H9 (cell line): ENCODE data around the gene SCN7A. TPM values are rescaled to one million over a fixed set of nuclear protein-coding genes. Genes with fewer than 3 reads are reported as not detected.

Experiments
- DNase-seq: peaks from one replicate; pipeline ENCODE4 v3.0.0-alpha.2; 2017
- H2AFZ ChIP-seq: one replicate; pipeline ENCODE4 v1.6.1; 2013; ENCODE audit warnings: mild to moderate bottlenecking, low read length, control low read depth, moderate library complexity
- H2AK5ac ChIP-seq: 2 replicates; pipeline ENCODE4 v1.6.1; 2013; ENCODE audit warnings: low read length, control low read depth, mixed read lengths; ENCODE audit not compliant: insufficient read length
- H2BK120ac ChIP-seq: one replicate; pipeline ENCODE4 v1.6.1; 2013; ENCODE audit warnings: low read depth, mild to moderate bottlenecking, low read length, control low read depth, inconsistent platforms; ENCODE audit not compliant: poor library complexity, severe bottlenecking
- H2BK12ac ChIP-seq: 2 replicates; pipeline ENCODE4 v1.6.1; 2013; ENCODE audit warnings: low read length, control low read depth, mixed read lengths, low read depth; ENCODE audit not compliant: insufficient read length
- H2BK15ac ChIP-seq: 2 replicates; pipeline ENCODE4 v1.6.1; 2013; ENCODE audit warnings: low read depth, low read length, control low read depth
- H2BK20ac ChIP-seq: one replicate; pipeline ENCODE4 v1.6.1; 2013; ENCODE audit warnings: low read depth, mild to moderate bottlenecking, low read length, control low read depth, inconsistent platforms; ENCODE audit not compliant: poor library complexity, severe bottlenecking
- H2BK5ac ChIP-seq: 2 replicates; pipeline ENCODE4 v1.6.1; 2013; ENCODE audit warnings: low read length, control low read depth, mixed read lengths; ENCODE audit not compliant: insufficient read length
- H3K14ac ChIP-seq: 2 replicates; pipeline ENCODE4 v1.6.1; 2013; ENCODE audit warnings: low read length, control low read depth; ENCODE audit not compliant: insufficient read depth
- H3K18ac ChIP-seq: 2 replicates; pipeline ENCODE4 v1.6.1; 2013; ENCODE audit warnings: low read depth, mild to moderate bottlenecking, mixed read lengths, low read length, control low read depth; ENCODE audit not compliant: insufficient read length
- H3K23ac ChIP-seq: 2 replicates; pipeline ENCODE4 v1.6.1; 2013; ENCODE audit warnings: low read length, control low read depth, mixed read lengths, low read depth; ENCODE audit not compliant: insufficient read length
- H3K23me2 ChIP-seq: 2 replicates; pipeline ENCODE4 v1.6.1; 2013; ENCODE audit warnings: low read depth, mild to moderate bottlenecking, mixed read lengths, low read length, control low read depth; ENCODE audit not compliant: insufficient read length, poor library complexity, severe bottlenecking
- H3K27ac ChIP-seq: 2 replicates; pipeline ENCODE4 v1.5.1; 2013; ENCODE audit warnings: low read length, control low read depth, mixed read lengths, low read depth; ENCODE audit not compliant: insufficient read length
- H3K27me3 ChIP-seq: 2 replicates; pipeline ENCODE4 v1.6.1; 2013; ENCODE audit warnings: low read length, control low read depth, inconsistent platforms; ENCODE audit not compliant: insufficient read depth
- H3K4ac ChIP-seq: 2 replicates; pipeline ENCODE4 v1.6.1; 2013; ENCODE audit warnings: low read depth, mild to moderate bottlenecking, control low read depth, inconsistent platforms, low read length, moderate library complexity
- H3K4me1 ChIP-seq: 2 replicates; pipeline ENCODE4 v1.6.1; 2013; ENCODE audit warnings: low read length, control low read depth, inconsistent platforms; ENCODE audit not compliant: insufficient read depth
- H3K4me2 ChIP-seq: 2 replicates; pipeline ENCODE4 v1.6.1; 2013; ENCODE audit warnings: low read length, control low read depth, mixed read lengths; ENCODE audit not compliant: insufficient read length, insufficient read depth
- H3K56ac ChIP-seq: 2 replicates; pipeline ENCODE4 v1.6.1; 2013; ENCODE audit warnings: low read depth, mild to moderate bottlenecking, mixed read lengths, low read length, control low read depth; ENCODE audit not compliant: insufficient read length
- H3K79me1 ChIP-seq: 2 replicates; pipeline ENCODE4 v1.6.1; 2013; ENCODE audit warnings: low read depth, mild to moderate bottlenecking, moderate library complexity, low read length, control low read depth, inconsistent platforms; ENCODE audit not compliant: insufficient read depth, poor library complexity, severe bottlenecking
- H3K79me2 ChIP-seq: 2 replicates; pipeline ENCODE4 v1.6.1; 2013; ENCODE audit warnings: low read length, control low read depth, inconsistent platforms; ENCODE audit not compliant: insufficient read depth
- H3K9ac ChIP-seq: 2 replicates; pipeline ENCODE4 v1.6.1; 2013; ENCODE audit warnings: low read length, control low read depth, mixed read lengths; ENCODE audit not compliant: insufficient read length; ENCODE audit errors: extremely low read depth
- H3K9me3 ChIP-seq: one replicate; pipeline ENCODE4 v1.6.1; 2013; ENCODE audit warnings: low read depth, low read length, inconsistent platforms; ENCODE audit not compliant: control insufficient read depth
- H3T11ph ChIP-seq: one replicate; pipeline ENCODE4 v1.6.1; 2013; ENCODE audit warnings: mild to moderate bottlenecking, low read length, control low read depth, inconsistent platforms
- H4K20me1 ChIP-seq: one replicate; pipeline ENCODE4 v1.6.1; 2013; ENCODE audit not compliant: control insufficient read depth, insufficient read length, insufficient read depth
- H4K5ac ChIP-seq: 2 replicates; pipeline ENCODE4 v1.6.1; 2013; ENCODE audit warnings: low read depth, mild to moderate bottlenecking, mixed read lengths, low read length, control low read depth; ENCODE audit not compliant: insufficient read length
- H4K8ac ChIP-seq: replicated peaks from 2 replicates; pipeline ENCODE4 v1.6.1; 2013; ENCODE audit warnings: low read length, control low read depth, mixed read lengths, low read depth; ENCODE audit not compliant: insufficient read length
- H4K91ac ChIP-seq: 2 replicates; pipeline ENCODE4 v1.6.1; 2013; ENCODE audit warnings: low read depth, mild to moderate bottlenecking, moderate library complexity, mixed read lengths, low read length, control low read depth; ENCODE audit not compliant: insufficient read length
- H3K27ac Mint-ChIP-seq, 3 experiments: 2 replicates in 2 of 3; 3 replicates in 1 of 3; pipeline ENCODE4 v1.8.0; 2020 to 2021; ENCODE audit warnings: mixed read lengths in 3 of 3, mild to moderate bottlenecking in 1 of 3, moderate library complexity in 1 of 3
- H3K27me3 Mint-ChIP-seq: 2 replicates; pipeline ENCODE4 v1.8.0; 2021; ENCODE audit warnings: low read depth, mild to moderate bottlenecking, moderate library complexity, mixed read lengths
- H3K36me3 Mint-ChIP-seq, 3 experiments: 2 replicates in 2 of 3; 3 replicates in 1 of 3; pipeline ENCODE4 v1.8.0; 2020 to 2021; ENCODE audit warnings: low read depth in 3 of 3, mixed read lengths in 3 of 3; ENCODE audit not compliant: insufficient read depth in 1 of 3
- H3K4me1 Mint-ChIP-seq, 2 experiments: 2 replicates each; pipeline ENCODE4 v1.8.0; 2020; ENCODE audit warnings: mixed read lengths in 2 of 2
- H3K4me3 Mint-ChIP-seq, 2 experiments: 2 replicates in 1 of 2; 3 replicates in 1 of 2; pipeline ENCODE4 v1.8.0; 2020 to 2021; ENCODE audit warnings: mild to moderate bottlenecking in 2 of 2, mixed read lengths in 2 of 2, moderate library complexity in 1 of 2
- H3K9me3 Mint-ChIP-seq, 2 experiments: 2 replicates in 1 of 2; 3 replicates in 1 of 2; pipeline ENCODE4 v1.8.0; 2020; ENCODE audit warnings: mild to moderate bottlenecking in 2 of 2, mixed read lengths in 2 of 2, moderate library complexity in 1 of 2
- CTCF ChIP-seq: fragments of 200-600 bp; sonication (generic); conservative IDR thresholded peaks from 3 replicates; pipeline ENCODE4 v1.8.0; 2021; ENCODE audit warnings: antibody characterized with exemption, mild to moderate bottlenecking
- WGBS: extraction: QIAGEN DNeasy Blood & Tissue Kit; methylation state at CpG from one replicate; pipeline ENCODE4 v1.1.7; 2013; ENCODE audit warnings: missing lambda C conversion rate, low lambda C conversion rate, mixed read lengths; ENCODE audit not compliant: insufficient read length; ENCODE audit errors: extremely low coverage; 5-methylcytosine and 5-hydroxymethylcytosine counted together
- total RNA-seq: library from RNA; stranded (reverse); gene quantifications from 2 replicates; pipeline ENCODE4 v1.2.1, GENCODE V29; 2021

Gene SCN7A
- total RNA-seq, 1 experiment from 2014 or later: 0.07 TPM

DNA sequence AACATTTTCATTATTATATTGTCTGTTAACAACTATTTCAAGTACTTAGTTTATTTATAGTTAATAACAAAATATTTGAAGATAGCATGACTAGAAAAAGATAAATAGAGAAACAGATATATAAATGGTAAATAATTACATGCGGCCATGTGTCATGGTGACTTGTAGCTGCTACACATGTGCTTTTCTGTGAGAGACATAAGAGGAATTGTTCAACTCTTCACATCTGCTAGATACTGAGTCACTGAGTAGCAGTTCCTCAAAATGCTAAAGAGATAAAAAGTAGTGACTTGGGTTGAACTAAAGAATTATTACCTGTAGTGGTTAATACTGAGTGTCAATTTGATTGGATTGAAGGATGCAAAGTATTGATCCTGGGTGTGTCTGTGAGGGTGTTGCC lies 80.8 kb downstream of the SCN7A start:
- no peak overlapping the region for H4K5ac ChIP-seq
- no peak overlapping the region for H4K8ac ChIP-seq
- H3K27me3 ChIP-seq: no peaks in the 10 kb centered on the region
- no peak overlapping the region for H3K9ac ChIP-seq
- H4K91ac ChIP-seq: no peak overlapping the region
- no peaks in the 10 kb centered on the region for H3K79me2 ChIP-seq
- no peak overlapping the region for H3K4me2 ChIP-seq
- H2BK12ac ChIP-seq: no peak overlapping the region
- no peaks in the 10 kb centered on the region for H4K20me1 ChIP-seq
- H3K56ac ChIP-seq: no peak overlapping the region
- no peak for DNase-seq
- no peak overlapping the region for H2AFZ ChIP-seq
- WGBS: no CpG with 5 or more reads among the region's 1 CpG
- H2BK15ac ChIP-seq: no peak overlapping the region
- no peaks in the 10 kb centered on the region for H3K79me1 ChIP-seq
- no peak overlapping the region for H3K27ac ChIP-seq
- no peaks in the 10 kb centered on the region for H3K23me2 ChIP-seq
- H3K23ac ChIP-seq: no peak overlapping the region
- TF ChIP-seq CTCF: no peak
- H3K9me3 ChIP-seq: no peaks in the 10 kb centered on the region
- H3T11ph ChIP-seq: no peak overlapping the region
- Mint-ChIP-seq H3K36me3 (no peaks in the 10 kb centered on the region), H3K4me3 (no peak overlapping the region), H3K9me3 (no peaks in the 10 kb centered on the region), H3K4me1 (0 out of 4 replicates have a peak, but pooled peaks cover 2% of the 10 kb centered on the region in 2 experiments), H3K27me3 (no peaks in the 10 kb centered on the region), H3K27ac (no peak overlapping the region)
- H2AK5ac ChIP-seq: no peak overlapping the region
- H3K14ac ChIP-seq: no peak overlapping the region
- H3K18ac ChIP-seq: no peak overlapping the region
- H2BK5ac ChIP-seq: no peak overlapping the region
- H3K4ac ChIP-seq: no peak overlapping the region
- no peak overlapping the region for H2BK120ac ChIP-seq
- no peak overlapping the region for H2BK20ac ChIP-seq
- no peaks in the 10 kb centered on the region for H3K4me1 ChIP-seq
